Kasumi-1 (cell line): Measurements from ENCODE around the gene ATF7IP.

Experiments
- DNase-seq, 2 experiments: peaks; one replicate each; lab custom pipeline; 2025; lab: John Stamatoyannopoulos, UW

ATF7IP gene

GRCh38 chr12:14481201-14481600, 115.7 kb downstream of the ATF7IP start:
- DNase-seq: no peak

DNA sequence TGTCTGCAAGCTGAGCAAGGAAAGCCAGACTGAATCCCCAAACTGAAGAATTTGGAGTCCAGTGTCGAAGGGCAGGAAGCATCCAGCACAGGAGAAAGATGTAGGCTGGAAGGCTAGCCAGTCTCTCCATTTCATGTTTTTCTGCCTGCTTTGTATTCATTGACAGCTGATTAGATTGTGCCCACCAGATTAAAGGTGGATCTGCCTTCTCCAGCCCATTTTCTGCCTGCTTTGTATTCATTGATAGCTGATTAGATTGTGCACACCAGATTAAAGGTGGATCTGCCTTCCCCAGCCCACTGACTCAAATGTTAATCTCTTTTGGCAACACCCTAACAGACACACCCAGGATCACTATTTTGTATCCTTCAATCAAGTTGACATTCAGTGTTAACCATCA, 116.9 kb downstream of the ATF7IP start:
- DNase-seq: no peak

DNA sequence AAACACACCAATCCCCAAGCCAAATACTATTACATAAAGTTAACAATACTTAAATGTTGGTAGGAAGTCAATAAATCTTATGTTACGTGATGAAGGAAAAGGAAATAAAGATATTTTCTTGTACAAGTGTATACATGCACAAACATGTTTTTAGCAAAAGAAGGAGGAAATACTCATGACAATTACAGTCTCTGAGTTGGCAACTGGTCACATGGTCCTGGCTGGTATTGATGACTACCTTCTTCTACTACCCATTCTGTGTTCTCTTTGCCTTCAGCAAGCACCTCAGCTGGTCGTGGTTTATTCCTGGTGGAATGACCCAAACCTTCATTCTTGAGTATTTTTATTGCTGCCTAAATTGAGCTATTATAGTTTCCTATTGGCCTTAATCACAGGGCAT, 117.4 kb downstream of the ATF7IP start:
- no peak for DNase-seq

DNA sequence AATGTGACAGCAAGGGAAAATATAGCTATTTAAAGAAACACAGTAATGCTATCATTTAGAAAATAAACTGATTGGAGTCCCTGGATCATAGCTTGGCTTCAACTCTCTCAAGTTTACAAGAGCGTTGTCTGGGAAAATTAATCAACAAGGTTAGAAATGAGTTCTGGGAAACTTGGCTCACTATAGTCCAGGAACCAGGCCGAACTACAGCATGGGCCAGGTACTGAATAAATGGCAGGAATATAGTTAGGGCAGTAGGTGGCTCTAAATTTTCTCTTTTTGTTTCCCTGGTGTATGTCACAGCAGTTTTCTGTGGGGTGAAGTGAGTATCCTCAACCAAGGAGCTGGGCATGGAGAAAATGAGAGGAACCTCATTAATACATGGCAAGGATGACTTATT, 129.8 kb downstream of the ATF7IP start:
- no peak for DNase-seq

DNA sequence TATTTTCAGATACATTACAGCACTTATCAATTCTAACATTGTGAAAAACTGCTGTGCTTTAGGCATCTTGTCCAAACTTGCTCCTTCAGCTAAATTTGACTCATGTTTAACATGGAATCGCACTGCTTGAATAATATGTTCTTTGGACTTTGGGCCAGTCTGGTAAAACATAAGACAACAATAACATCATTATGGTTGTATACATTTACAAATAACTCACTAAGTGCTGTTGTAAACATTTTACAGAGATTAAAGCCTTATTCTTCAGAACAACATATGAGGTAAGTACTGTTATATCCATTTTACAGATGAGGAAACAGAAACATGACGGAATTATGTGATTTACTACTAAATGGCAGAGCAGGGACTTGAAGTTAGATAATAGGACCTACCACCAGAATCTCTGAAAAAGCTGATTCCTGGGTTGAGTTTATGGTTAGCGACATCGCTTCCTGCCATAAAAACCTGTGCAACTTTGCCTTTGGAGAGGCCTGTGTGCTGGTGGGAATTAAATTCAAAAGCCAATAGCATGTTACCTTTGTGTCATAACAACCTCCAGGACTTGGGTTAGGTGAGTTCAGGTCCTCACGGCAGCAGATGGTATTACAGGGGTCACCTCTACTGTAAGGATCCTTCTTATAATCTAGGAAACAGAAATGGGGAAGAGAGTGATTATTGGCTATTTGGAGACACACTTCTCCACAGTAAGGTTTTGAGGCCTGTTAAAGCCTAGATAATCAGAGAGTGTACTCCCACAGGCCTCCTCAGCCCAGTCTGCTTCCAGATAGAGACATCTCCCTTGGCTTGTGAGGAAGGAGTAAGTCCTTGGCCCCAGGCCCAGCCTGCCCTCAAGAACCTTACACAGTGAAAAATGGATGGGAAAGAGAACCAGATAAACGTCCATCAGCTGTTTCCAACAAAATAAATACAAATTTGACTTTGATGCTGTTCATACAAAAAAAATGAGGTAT, 140.4 kb downstream of the ATF7IP start:
- no peak for DNase-seq

DNA sequence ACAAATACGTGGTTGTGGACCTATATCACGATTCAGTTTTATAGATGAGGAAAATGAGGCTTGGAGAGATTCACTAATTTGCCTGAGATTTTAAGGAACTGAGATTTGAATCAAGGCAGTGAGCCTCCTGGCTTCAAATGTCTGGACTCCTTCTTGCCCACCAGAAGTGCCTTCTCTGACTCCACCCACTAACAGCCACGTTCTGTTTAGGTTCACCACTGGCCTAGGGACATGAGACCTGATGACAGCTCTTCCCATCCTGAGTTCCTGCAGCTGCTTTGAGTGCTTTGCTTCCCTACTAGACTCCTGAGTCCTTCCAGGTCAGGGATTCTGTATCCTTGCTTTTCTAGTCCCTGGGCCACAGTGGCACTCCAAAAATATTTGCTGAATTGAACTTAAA, 145.1 kb downstream of the ATF7IP start:
- no peak for DNase-seq

DNA sequence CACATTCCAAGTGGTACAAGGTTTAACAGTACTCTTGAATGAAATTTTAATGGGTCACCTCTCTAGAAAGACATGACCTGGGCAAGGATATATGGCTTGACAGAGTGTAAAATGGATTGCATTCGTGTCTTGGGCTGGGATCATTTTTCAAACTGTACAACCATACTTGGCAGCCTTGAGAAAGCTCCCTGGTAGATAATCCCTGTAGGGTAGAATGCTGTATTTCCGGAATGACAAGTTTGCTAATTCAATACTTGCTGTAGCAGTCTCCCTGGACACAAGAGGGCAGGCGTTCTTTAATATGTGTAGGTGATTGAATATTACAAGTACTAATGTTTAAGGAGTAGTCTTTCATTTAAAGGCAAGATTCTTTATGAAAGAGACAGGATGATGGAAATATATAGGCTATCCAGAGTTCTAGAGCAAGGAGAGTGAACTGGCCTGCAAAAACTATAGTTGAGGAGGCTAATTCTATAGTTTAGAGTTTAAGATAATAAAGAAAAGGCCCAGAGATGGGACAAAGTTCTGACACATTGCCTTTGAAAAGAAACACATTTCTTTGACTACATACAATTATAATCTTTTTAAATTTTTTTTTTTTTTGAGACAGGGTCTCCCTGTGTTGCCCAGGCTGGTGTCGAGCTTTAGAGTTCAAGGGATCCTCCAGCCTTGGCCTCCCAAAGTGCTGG, 148.8 kb downstream of the ATF7IP start:
- peak; percentile 1 to 20 for DNase-seq

DNA sequence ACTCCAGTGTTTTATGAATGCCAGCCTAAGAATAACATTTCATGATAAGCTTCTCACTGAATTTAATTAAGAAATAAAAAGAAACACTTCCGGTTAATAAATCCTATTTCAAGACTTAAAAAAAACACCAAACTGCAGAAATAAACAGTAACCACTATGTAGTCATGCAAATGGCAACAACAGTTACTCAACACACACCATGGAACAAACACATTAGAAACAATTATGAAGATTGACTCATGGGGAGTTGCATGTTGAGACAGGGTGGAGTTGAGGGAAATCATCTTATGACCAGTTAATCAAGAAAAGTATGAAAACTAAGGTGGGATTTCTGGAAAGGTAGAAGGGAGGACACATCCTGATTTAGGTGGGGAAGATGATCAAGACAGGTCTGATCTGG, 149.5 kb downstream of the ATF7IP start:
- DNase-seq: no peak

GRCh38 chr12:14521822-14522221, 156.3 kb downstream of the ATF7IP start:
- no peak for DNase-seq

DNA sequence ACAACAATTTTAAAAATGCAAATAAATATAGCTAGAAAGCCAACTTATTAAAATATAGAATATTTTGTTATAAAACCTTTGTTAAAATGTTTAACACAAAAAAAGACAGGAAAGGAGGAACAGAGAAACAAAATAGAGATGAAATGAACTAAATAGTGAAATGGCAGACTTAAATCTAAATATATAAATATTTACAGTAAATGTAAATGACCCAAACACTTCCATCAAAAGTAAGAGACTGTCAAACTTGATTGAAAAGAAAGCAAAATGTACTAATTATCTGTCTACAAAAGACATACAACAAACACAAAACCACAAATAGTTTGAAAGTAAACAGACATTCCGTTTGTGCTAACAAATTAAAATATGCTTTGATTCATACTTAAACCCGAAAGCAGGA, 160.5 kb downstream of the ATF7IP start:
- no peak for DNase-seq

DNA sequence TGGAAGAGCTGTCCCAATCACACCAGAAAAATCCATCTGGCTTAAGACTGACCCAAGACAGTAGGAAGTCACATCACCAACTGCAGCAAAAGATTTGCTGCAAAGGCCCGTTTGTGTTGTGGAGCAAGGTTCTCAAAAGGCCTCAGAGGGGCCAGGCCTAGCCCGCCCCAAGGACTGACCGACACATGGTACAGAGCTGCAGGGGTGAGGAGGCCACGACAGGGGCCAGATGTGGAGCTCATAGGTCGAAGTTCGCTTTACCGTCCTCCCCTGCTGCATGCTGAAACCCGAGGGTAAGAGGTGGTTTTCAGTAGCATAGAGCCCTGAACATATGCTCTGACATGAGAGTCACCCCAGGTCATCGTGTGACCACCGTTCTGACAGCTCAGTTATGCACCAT, 166.7 kb downstream of the ATF7IP start:
- DNase-seq: no peak

DNA sequence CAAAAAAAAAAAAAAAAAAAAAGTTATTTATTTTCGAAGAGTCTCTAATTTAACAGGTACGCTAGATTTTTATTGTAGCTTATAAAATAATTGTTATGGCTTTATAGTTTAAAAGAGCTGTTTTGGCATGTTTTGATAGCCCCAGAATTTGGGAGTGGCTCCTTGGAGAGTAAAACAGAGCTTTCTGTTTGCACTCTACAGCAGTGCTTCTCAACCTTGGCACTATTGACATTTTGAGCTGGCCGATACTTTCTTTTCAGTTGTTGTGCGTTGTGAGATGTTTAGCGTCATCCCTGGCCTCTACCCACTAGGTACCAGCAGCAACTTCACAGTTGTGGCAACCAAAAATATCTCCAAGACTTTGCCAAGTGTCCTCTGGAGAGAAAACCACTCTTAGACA, 171.6 kb downstream of the ATF7IP start:
- DNase-seq: no peak

GRCh38 chr12:14540801-14541462, 175.4 kb downstream of the ATF7IP start:
- no peak for DNase-seq

DNA sequence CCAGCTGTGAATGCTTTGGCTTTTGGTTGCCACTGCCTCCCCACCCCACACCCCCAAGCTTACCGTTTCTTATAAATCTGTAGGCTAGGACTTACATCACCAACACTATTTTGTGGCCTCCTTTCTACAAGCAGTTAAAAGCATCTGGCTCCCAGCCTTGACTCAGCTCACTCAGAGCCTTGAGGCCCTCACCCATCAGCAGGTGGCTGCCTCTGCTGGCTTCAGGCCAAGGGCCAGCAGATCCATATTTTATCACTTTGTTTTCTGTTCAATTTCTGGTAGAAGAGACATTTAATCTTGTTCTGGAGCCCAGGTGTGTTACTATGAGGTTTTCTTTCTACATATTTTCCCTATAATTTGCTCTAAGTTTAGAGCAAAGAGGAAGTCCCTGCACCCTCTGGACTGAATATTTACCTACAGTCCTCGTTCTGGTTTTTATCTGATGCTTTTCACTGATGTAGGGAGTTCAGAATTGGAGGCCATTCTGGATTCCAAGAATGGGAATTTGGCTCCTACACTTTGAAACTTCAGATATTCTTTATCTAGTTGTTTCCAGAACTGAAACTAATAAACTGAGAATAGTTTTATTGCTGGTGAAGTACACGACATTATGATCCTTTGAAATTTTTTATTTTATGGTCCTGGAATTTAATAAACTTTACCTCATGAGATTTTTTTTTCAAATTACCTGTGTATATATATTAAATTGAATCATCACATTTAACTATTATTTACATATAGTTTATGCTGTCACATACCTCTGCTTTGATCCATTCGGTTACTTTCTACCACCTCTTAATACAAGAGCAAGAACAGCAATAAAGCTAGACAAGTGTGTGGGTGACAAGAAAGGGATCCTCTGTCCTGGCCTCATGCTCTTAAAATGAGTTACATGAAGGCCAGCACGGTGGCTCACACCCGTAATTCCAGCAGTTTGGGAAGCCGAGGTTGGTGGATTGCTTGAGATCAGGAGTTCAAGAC, 180.0 kb downstream of the ATF7IP start:
- DNase-seq: no peak

GRCh38 chr12:14547571-14547970, 182.1 kb downstream of the ATF7IP start:
- DNase-seq: no peak

DNA sequence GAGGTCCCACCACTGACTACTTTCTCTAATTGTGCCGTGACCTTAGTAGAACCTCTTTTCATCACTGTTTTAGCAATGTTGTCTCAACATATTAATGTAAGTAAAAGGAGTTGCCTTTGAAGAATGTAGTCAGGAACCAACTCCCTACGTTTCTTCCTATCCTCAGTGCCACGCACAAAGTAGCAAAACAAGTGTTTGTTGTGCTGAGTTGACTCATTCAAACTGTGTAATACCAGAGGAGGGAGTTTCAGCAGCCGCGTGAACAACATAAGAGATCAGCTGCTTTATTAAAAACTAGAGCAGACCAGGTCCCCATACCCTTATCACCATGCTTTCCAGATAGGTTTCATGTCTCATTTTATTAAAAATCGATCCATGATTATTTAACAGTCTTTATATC, 183.1 kb downstream of the ATF7IP start:
- no peak for DNase-seq
